Muscle of back (tissue), 13 donors: ENCODE data around the gene PJVK. TPM values are rescaled to one million over a fixed set of nuclear protein-coding genes. Genes with fewer than 3 reads are reported as not detected.
"Not testable (repeated sequence)": the region's sequence is repeated elsewhere in the genome, so short reads cannot be mapped to it uniquely, and the experiment has no call there.

ENCODE experiments used
- DNase-seq, 3 donors: peaks; one replicate each; pipeline versions ENCODE4 v3.0.0 to v3.0.0-alpha.2; 2013
- long read RNA-seq, 9 donors: transcript quantifications; one replicate each; lab custom pipeline, GENCODE V29; 2026
- polyA plus RNA-seq, 10 donors: library from polyadenylated mRNA; unstranded; fragments of 120-200 nt; gene quantifications; one replicate each; pipeline ENCODE4 v1.2.1, GENCODE V29; 2013; ENCODE audit not compliant: insufficient read length in 10 of 10

PJVK gene, protein sequence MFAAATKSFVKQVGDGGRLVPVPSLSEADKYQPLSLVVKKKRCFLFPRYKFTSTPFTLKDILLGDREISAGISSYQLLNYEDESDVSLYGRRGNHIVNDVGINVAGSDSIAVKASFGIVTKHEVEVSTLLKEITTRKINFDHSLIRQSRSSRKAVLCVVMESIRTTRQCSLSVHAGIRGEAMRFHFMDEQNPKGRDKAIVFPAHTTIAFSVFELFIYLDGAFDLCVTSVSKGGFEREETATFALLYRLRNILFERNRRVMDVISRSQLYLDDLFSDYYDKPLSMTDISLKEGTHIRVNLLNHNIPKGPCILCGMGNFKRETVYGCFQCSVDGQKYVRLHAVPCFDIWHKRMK
- polyA plus RNA-seq, result 10 to 100 TPM in 1 of 10 donors, 1 to 10 TPM in 9; 2.0 to 11.5 (median 4.1) TPM
- long read RNA-seq, donor 1, result 0 reads
- long read RNA-seq, donor 2, result 0 reads
- long read RNA-seq, donor 3, result 0 reads
- long read RNA-seq, donor 4, result 0 reads
- long read RNA-seq, donor 5, result 0 reads
- long read RNA-seq, donor 6, result 0 reads
- long read RNA-seq, donor 7, result 0 reads
- long read RNA-seq, donor 8, result 0 reads
- long read RNA-seq, donor 9, result 0 reads

DNA sequence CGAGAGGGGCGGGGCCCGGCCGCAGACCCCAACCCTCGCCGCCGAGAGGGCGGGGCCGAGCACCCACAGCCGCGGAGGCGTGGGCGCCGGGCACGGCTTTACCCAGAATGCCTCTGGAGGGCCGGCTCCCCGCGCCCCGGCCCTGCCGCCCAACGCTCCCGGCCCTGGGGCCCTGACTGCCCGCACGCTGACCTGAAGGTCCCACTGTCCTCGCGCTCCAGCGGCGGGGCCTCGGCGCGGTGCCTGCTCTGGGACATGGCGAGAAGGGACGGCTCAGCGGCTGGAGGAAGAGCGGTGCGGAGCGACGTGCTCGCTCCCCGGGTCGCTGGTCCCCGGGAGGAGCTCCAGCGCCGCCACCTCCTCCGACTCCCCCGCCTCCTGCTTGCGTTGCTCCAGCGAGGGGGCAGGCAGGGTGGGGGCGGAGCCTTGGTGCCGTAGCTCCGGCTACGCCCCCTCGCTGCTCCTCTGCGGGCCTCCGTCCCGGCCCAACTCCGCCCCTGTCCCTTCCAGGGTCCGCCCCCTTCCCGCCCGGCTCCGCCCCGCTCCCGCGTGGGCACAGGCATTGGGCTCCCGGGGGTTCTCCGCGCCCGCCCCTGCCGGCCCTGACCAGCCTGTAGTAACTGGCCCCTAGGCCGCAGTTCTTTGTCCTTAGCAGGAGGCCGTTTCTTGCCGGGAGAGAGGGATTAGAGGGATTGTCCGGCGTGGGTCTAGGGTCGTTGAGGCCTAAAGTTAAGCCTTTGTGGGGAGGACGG lies at the start of gene PJVK, which contains the start of gene PRKRA:
Gene PJVK (plus strand): TSS at position 605 of the 752 bp plus-strand sequence. CDS start 2,032 bp downstream, outside the sequence.
Gene PRKRA (minus strand): TSS at position 402 of the 752 bp plus-strand sequence. CDS start 145 bp downstream, at position 257.
- DNase-seq, result peak; percentile 98 to 99 (median 99)

DNA sequence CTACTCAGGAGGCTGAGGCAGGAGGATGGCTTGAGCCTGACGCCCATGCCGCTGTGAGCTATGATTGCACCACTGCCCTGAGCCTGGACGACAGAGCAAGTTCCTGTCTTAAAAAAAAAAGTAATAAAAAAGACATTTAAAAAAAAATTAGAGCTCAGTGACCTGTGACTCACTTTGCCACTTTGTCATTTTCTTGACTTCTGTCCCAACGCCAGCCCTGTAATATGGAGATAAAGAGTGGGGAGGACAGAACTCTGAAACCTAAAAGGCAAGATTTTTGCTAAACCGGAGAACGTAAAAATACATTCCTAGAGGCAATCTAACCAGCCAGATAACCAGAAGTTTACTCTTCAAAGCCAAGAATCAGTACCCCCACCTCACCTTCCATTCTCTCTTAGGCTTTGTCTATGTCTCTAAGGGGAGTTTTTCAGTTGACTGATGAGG lies 49.2 kb upstream of the PJVK start:
- DNase-seq, result no peak

DNA sequence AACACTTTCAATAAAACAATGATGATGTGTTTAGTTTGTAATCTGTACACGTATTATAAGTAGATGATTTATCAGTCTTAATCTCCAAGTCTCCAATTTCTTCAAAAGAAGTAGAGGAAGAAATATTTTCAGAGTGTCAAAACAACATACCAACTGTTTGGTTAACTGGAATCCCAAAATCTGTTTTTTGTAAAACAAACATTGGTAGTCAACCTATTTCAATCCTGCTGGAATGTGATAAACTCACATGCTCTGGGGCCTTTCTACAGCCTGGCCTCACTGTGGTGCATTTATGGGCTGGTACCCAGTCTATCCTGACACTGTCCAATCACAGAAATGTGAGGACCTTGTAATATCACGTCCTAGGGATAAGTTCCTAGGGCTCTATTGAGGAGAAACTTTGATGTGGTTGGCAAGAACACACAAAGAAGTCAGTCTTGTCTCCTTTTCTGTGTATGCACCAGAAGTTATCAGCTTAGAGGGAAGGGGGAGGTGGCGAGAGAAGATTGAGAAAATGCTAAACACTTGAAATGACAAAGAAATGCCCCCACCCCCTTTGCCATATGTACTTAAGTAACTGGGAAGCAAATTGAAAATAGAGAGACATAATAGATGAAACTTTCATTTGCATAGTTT lies 47.4 kb upstream of the PJVK start:
- no peak for DNase-seq

DNA sequence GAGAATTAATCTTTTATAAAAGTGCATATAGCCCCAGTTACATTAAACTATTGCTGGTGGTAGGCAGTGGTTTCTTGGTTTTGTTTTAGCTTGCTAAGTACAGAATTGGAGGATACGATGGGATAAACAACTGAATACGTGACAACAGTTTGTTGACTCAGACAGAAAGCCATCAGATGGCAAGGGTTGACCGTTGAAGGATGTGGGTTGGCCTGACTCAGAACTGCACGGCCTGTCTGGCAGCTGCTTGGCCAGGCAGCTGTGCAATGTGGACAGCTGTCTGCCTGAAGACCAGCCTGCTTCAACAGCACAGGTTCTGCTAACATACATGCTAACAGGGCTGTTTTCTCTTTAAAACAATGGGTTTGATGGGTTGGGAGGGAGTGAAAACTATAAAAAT lies 46.8 kb upstream of the PJVK start:
- peak; percentile 49 to 74 (median 51) for DNase-seq

DNA sequence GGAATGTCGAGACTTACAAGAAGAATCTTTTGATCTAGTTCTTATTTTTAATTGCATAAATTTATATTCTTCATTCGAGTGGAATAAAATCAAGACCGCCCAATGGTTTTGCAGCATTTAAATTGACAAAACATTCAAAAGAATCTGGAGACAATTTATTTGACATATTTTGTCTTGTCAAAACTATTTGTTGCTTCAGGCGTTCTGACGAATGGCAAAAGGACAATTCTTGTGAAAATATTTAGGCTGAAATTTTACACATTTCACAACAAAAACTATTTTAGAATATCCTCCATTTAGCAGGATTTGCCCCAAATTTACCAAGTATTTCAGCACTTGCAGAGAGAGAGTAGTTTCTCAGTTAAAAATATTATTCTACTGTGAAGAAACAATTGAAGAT lies 41.9 kb upstream of the PJVK start:
- DNase-seq, result no peak

DNA sequence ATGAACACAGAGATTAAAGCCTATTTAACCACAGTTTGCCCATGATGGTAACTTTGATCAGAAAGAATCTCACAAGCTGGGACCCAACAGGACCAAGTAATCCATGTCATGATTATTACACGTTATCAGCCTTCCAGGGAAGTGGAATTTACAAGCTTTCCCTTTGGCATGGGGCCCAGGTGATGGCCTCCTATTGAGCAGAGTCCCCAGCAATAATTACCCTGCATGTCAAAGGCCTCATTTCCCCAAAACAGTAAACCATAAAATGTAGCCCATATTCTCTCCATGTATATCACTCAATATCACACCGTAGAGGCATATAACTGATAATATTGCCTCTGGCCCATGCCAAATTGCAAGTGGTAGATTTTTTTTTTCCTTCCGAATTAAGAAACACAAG lies 39.1 kb upstream of the PJVK start:
- DNase-seq, result no peak

DNA sequence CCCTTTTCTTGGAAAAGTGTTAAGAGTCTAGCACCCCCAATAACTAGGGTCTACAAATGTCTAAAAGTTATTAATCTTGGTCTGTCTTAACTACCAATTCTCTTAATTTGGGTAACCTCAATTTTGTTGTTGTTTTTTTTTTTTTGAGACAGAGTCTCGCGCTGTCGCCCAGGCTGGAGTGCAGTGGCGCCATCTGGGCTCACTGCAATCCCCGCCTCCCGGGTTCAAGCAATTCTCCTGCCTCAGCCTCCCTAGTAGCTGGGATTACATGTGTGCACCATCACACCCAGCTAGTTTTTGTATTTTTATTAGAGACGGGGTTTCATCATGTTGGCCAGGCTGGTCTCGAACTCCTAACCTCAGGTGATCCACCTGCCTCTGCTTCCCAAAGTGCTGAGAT lies 38.7 kb upstream of the PJVK start:
- not testable (repeated sequence) for DNase-seq

DNA sequence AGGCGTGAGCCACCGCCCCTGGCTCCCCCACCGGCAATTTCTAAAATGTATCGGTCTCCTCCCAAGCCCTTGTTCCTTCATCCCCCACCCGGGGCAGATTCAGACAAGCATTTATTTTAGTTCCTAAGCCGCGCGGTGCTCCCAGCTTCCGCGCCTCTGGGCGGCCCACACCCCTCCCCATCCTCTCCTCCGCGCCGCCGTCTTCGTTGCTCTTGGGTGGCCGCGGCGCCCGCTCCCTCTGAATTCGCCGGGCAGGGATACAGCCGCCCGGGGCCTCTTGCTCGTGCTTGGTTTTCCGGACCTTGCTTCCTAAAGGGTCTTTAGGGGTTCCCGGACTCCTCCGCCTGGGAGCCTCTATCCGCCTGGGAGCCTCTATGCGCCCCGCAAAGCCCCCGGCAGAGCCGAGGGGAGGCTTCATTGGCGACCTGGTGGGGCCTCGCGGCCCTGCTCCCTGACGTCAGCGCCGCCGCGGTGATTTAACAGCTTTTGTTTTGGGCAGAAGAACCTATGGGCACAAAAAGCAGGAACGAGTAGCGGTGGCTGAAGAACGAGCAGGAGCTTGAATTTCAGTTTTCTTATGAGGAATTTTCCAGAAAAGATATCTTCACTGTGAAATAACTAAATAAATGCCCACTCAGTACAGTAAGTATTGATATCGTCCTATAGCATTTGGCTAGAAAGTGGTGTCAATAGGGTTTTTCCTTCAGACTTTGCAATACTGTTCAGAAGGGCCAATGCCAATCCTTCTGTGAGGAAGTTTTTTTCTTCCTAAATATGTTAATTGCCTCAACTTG lies 37.5 kb upstream of the PJVK start:
- peak; percentile 68 to 92 (median 82) for DNase-seq

DNA sequence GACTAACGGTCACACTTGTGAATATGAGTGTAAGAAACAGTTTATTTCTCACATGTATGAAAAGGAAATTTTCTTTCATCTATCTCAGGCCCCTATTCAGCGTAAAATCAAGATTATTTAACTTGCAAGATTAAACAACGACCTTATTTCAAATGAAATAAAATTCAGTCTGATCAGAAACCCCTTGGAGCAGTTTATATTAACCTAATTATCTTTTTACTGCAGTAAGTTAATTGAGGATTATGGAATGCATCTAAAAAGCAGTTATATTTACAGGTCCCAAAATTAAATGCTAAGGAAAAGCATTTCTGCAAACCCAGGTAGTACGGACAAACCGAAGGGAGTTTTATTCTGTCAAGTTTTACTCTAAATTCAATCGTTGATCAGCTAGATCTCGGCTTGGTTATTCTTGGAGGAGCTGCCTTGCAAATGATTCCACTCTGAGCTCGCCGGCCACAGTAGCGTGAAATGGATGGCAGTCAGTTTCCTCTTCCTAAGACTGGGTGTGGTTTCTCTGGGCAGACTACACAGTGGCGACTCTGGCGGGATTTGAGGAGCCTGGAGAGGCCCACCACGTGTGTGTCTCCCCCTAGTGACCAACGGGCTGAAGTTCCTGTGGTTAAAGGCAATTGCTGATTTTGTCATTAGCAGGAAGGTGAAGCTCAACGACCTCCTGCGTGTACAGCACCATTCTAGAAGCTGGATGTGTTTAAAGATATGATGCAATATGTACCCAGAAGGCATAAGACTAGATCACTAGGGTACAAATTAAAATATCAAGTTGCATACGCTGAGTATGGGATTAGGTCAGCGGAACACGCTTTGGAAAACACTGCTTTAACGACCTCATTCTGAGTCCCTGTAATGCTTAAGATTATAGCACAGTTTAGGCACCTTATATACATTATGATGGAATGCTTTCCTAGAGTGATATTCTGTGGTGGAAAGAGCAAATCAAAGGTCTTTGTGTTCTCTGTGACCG lies 36.6 kb upstream of the PJVK start:
- peak; percentile 92 to 95 (median 93) for DNase-seq

DNA sequence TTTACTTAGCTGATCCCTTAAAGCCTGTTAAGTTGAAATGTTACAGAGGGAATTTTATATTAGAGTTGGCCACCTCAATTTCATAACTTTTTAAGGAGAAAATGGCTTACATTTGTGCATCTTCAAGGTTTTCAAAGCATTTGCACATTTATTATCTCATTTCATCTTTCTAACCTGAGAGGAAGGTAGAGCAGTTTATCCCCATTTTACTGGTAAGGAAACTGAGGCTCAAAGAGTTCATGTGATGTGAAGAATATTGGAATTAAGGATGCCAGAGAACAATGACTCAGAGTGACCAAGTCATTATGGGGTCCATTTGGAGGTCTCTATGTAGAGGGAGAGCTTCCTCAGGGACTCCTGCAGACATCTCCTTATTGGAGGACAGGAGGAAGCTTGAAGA lies 35.2 kb upstream of the PJVK start:
- no peak for DNase-seq

DNA sequence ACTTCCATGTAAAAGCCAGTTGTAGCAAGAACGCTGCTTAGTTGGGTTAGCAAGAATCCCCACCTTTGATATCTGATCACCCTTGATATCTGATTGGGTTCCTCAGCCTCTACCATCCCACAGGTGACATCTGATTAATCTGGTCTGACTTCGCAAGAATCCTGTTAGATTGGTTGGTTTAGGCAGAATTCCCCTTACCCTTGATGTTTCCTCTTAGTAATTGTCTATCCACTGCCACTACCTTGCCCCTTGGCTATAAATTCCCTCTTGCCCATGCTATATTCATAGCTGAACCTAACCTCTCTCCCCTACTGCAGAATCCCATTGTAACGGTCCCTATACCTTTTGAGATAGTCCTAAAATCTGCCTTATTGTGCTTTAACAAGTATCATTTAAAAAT lies 33.3 kb upstream of the PJVK start:
- no peak for DNase-seq

DNA sequence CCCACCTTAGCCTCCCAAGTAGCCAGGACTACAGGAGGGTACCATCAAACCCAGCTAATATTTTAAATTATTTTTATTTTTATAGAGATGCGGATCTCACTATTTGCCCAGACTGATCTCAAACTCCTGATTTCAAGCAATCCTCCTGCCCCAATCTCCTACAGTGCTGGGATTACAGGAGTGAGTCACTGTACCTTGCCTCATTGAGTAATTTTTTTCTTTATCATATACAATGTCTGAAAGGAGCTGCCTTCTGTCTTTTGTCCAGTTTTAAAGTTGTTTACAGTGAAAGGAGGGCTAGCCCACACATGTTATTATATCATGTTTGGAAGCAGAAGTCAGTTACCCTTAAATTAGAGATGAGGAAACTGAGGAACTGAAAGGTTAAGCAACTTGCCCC lies 32.8 kb upstream of the PJVK start:
- no peak for DNase-seq

DNA sequence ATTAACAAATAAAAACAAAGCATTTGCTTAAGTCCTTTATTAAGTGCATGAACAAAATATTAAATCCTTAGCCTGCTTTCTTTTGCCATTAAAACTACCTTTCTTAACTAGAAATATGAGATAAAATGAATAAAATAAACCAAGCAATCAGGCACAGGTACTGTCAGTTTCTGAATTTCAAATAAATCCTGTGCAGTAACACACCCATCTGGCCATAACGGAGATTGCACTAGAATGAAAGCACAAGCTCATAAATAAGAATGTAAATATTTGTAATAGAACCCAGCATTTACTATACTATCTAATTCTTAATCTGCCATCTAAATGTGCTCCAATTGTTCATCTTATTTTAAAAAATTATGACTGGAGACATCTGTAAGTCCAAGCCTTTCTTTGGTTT lies 32.1 kb upstream of the PJVK start:
- no peak for DNase-seq

DNA sequence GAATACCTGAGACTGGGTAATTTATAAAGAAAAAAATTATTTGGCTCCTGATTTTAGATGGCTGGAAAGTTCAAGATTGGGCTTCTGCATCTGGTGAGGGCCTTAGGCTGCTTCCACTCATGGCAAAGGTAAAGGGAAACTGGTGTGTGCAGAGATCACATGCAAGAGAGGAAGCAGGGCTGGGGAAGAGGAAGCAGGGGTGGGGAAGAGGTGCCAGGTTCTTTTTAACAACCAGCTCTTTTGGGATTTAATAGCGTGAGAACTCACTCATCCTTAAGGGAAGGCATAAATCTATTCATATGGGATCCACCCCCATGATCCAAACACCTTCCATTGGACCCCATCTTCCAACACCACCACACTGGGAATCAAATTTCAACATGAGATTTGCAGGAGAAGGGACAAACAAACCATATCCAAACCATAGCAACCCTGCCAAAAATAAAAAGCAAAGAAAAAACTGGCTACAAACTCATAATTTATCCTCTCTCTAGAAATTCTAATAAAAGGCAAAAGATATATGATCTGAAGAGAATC lies 30.6 kb upstream of the PJVK start:
- DNase-seq, result no peak

DNA sequence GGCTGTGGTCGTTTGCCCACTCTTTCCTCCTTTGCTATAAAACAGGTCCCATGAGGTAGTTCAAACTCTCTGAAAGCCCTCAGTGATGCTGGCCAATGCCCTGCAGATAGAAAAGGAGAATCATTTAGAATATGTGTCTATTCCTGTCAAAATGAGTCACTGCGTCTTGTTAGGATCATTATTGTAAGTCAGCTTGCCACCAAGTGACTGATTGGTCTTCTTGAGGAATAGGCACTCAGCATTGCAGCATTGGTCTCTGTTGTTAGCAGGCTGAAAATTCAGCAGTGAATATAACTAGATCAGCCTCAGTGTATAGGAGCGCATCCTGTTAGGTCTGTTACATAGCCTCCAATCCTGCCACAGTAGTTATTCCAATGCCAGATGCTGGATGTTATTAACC lies 29.1 kb upstream of the PJVK start:
- no peak for DNase-seq

DNA sequence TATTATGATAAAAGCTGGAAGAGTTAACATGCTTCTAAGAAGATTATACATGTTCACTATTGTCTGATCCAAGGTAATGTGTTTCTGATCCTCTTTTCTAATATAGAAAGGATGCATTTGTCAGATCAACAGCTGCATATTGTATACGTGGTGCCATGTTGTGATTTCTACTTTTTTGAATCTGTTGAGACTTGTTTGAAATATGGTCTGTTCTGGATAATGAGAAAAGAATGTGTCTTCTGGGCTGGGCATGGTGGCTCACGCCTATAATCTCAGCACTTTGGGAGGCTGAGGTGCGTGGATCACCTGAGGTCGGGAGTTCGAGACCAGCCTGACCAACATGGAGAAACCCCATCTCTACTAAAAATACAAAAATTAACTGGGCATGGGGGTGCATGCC lies 27.4 kb upstream of the PJVK start:
- not testable (repeated sequence) for DNase-seq

DNA sequence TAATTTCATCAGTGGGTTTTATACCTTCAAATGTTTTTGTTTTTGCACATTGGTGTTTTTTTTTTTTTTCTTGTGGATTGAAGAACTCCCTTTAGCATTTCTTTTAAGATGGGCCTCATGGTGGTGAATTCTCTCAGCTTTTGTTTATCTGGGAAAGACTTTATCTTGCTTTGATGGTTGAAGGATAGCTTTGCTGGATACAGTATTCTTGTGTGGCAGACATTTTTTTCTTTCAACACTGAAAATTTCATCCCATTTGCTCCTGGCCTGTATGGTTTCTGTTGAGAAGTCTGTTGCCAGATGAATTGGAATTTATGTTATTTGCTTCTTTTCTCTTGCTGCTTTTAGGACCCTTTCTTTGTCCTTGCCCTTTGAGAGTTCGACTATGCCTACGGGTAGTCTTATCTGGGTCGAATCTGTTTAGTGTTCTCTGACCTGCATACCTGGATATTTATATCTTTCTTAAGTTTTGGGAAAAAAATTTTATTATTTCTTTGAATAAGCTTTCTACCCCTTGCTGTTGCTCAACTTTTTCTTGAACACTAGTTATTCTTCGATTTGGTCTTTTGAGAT lies 25.8 kb upstream of the PJVK start:
- DNase-seq, result no peak

DNA sequence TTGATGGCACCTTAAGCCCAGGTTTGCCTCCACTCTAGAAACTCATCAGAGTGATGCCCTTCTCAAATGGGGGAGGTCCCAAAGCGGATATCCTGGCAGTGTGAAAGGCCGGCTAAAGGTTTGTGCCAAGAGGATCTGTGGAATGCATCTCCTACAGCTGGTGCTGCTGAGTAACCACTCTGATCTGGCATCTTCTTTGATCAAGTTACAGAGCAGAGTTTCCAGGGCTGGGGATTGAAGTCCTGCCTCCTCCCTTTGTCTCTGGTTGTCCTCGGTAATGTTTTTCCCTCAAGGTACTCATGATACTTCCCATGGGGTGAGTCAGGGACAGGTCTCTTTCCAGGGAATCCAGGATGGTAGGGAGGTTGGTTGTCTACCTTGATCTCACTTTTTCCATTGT lies 24.8 kb upstream of the PJVK start:
- no peak for DNase-seq

DNA sequence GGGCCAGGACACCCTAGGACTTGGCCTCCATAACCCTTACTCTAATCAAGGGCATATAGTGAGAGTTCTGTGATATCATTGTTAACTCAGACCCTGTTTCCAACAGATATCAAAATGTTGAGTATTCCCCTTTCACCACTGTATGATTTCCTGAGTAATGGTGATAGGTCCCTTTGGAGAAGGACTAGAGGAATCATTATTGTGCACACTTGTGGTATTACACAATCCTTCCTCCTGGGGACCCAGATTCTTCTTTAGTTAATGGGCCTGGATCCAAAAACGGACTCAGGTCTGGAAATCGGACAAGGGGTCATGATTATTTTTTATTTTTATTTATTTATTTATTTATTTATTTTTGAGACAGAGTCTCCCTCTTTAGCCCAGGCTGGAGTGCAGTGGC lies 23.7 kb upstream of the PJVK start:
- no peak for DNase-seq
